Neuronal stem cell (in vitro differentiated cells): ENCODE data around the gene OR6T1. TPM values are rescaled to one million over a fixed set of nuclear protein-coding genes. Genes with fewer than 3 reads are reported as not detected.

ENCODE experiments used
- DNase-seq: peaks from one replicate; pipeline ENCODE4 v3.0.0-alpha.2; 2013; ENCODE audit warnings: low spot score
- H2AFZ ChIP-seq: one replicate; pipeline ENCODE4 v1.6.1; 2013; ENCODE audit warnings: mild to moderate bottlenecking, low read length, inconsistent platforms
- H2AK5ac ChIP-seq: 2 replicates; pipeline ENCODE4 v1.6.1; 2013; ENCODE audit warnings: low read depth, mild to moderate bottlenecking, inconsistent platforms, low read length, moderate library complexity, mixed read lengths
- H2BK120ac ChIP-seq: 2 replicates; pipeline ENCODE4 v1.6.1; 2013; ENCODE audit warnings: low read depth, mild to moderate bottlenecking, inconsistent platforms, low read length, moderate library complexity, mixed read lengths
- H2BK12ac ChIP-seq: one replicate; pipeline ENCODE4 v1.6.1; 2013; ENCODE audit warnings: low read length, inconsistent platforms
- H2BK15ac ChIP-seq: 2 replicates; pipeline ENCODE4 v1.6.1; 2013; ENCODE audit warnings: mild to moderate bottlenecking, low read length, inconsistent platforms, mixed read lengths
- H2BK5ac ChIP-seq: one replicate; pipeline ENCODE4 v1.6.1; 2013; ENCODE audit warnings: inconsistent platforms, mild to moderate bottlenecking, low read length, moderate library complexity
- H3K14ac ChIP-seq: one replicate; pipeline ENCODE4 v1.6.1; 2013; ENCODE audit warnings: low read length, inconsistent platforms
- H3K18ac ChIP-seq: 2 replicates; pipeline ENCODE4 v1.6.1; 2013; ENCODE audit warnings: low read length, inconsistent platforms
- H3K23ac ChIP-seq: 2 replicates; pipeline ENCODE4 v1.6.1; 2013; ENCODE audit warnings: low read depth, mild to moderate bottlenecking, mixed read lengths, low read length, inconsistent platforms; ENCODE audit not compliant: poor library complexity
- H3K27ac ChIP-seq: replicated peaks from 3 replicates; pipeline ENCODE4 v1.5.1; 2013; ENCODE audit warnings: low read length, inconsistent platforms
- H3K27me3 ChIP-seq, 3 experiments: 2 replicates each; pipeline ENCODE4 v1.6.1; 2013; ENCODE audit warnings: low read length in 3 of 3, mild to moderate bottlenecking in 2 of 3, inconsistent platforms in 1 of 3, low read depth in 1 of 3, mixed read lengths in 1 of 3, moderate library complexity in 1 of 3; ENCODE audit not compliant: control insufficient read depth in 3 of 3, insufficient read depth in 3 of 3
- H3K36me3 ChIP-seq, 2 donors: replicated peaks in 1 of 2; 2 replicates each; pipeline ENCODE4 v1.6.1; 2013; ENCODE audit warnings: low read length in 2 of 2; ENCODE audit not compliant: control insufficient read depth in 2 of 2, insufficient read depth in 2 of 2
- H3K4ac ChIP-seq: 2 replicates; pipeline ENCODE4 v1.6.1; 2013; ENCODE audit warnings: inconsistent platforms, mild to moderate bottlenecking, low read length, moderate library complexity
- H3K4me1 ChIP-seq, 2 donors: 1 replicate in 1 of 2; 2 replicates in 1 of 2; pipeline ENCODE4 v1.6.1; 2013; ENCODE audit warnings: low read length in 2 of 2, low read depth in 1 of 2; ENCODE audit not compliant: control insufficient read depth in 2 of 2, insufficient read depth in 1 of 2
- H3K4me2 ChIP-seq: one replicate; pipeline ENCODE4 v1.6.1; 2013; ENCODE audit warnings: mild to moderate bottlenecking, low read length, inconsistent platforms; ENCODE audit not compliant: insufficient read depth, poor library complexity, severe bottlenecking
- H3K4me3 ChIP-seq, 2 donors: 2 replicates each; pipeline ENCODE4 v1.5.1; 2013; ENCODE audit warnings: low read length in 2 of 2, mild to moderate bottlenecking in 2 of 2, inconsistent platforms in 1 of 2, moderate library complexity in 1 of 2
- H3K79me1 ChIP-seq: one replicate; pipeline ENCODE4 v1.6.1; 2013; ENCODE audit warnings: low read depth, mild to moderate bottlenecking, inconsistent platforms, low read length, moderate library complexity
- H3K9ac ChIP-seq: one replicate; pipeline ENCODE4 v1.6.1; 2013; ENCODE audit warnings: mild to moderate bottlenecking, low read depth, low read length, inconsistent platforms; ENCODE audit not compliant: poor library complexity
- H3K9me3 ChIP-seq, 2 donors: replicated peaks in 1 of 2; 2 replicates each; pipeline versions ENCODE3 to v1.6.1; 2013; ENCODE audit warnings: low read length in 2 of 2, mild to moderate bottlenecking in 2 of 2, inconsistent platforms in 1 of 2, low read depth in 1 of 2, mixed read lengths in 1 of 2, moderate library complexity in 1 of 2; ENCODE audit not compliant: control insufficient read depth in 2 of 2, insufficient read depth in 1 of 2
- H4K8ac ChIP-seq: one replicate; pipeline ENCODE4 v1.6.1; 2013; ENCODE audit warnings: low read depth, mild to moderate bottlenecking, inconsistent platforms, low read length, moderate library complexity
- H4K91ac ChIP-seq: one replicate; pipeline ENCODE4 v1.6.1; 2013; ENCODE audit warnings: low read length, low read depth, mild to moderate bottlenecking, inconsistent platforms; ENCODE audit not compliant: poor library complexity
- WGBS, 2 donors: extraction: QIAGEN DNeasy Blood & Tissue Kit; methylation state at CpG; one replicate each; pipeline ENCODE4 v1.1.7; 2013; ENCODE audit warnings: missing lambda C conversion rate in 2 of 2, mixed read lengths in 1 of 2; ENCODE audit not compliant: insufficient read length in 2 of 2, insufficient replicate concordance in 1 of 2; ENCODE audit errors: extremely low coverage in 2 of 2; 5-methylcytosine and 5-hydroxymethylcytosine counted together
- polyA plus RNA-seq, 2 experiments: library from polyadenylated mRNA; stranded (reverse); fragments of 200-250 nt; gene quantifications; one replicate each; pipeline ENCODE4 v1.2.3, GENCODE V29; 2013

The OR6T1 gene, protein sequence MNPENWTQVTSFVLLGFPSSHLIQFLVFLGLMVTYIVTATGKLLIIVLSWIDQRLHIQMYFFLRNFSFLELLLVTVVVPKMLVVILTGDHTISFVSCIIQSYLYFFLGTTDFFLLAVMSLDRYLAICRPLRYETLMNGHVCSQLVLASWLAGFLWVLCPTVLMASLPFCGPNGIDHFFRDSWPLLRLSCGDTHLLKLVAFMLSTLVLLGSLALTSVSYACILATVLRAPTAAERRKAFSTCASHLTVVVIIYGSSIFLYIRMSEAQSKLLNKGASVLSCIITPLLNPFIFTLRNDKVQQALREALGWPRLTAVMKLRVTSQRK
- not detected for polyA plus RNA-seq (2013, experiment 1 of 2)
- polyA plus RNA-seq (2013, experiment 2 of 2): not detected

DNA sequence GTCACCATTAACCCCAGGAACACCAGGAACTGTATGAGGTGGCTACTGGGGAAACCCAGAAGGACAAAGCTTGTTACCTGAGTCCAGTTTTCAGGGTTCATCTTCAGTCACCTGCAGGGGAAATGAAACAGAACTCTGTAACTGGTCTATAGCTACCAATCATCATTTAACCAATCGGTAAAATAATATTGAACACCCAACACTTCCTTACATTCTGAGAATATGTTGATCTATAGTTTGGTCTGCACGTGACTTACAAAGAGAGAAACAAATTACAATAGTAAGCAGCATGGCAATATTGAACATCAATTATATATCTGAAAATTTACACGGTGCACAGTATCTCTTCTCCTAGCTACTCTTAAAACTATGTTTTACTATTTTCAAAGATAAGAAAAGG lies at the start of gene OR6T1:
Gene OR6T1, minus strand, starts transcription at position 101 of the 400 bp plus-strand sequence. Its CDS starts 0 bp downstream, at position 101.
- no peak within 1 kb of the TSS for H3K18ac ChIP-seq
- no peak within 1 kb of the TSS for H3K4me2 ChIP-seq
- H3K14ac ChIP-seq: no peak within 1 kb of the TSS
- H2BK12ac ChIP-seq: no peak within 1 kb of the TSS
- H3K27ac ChIP-seq: no peak within 1 kb of the TSS
- H3K4ac ChIP-seq: no peak within 1 kb of the TSS
- no peak within 1 kb of the TSS for H2BK5ac ChIP-seq
- H3K9me3 ChIP-seq: no peaks in the 10 kb centered on the region
- no peaks in the 10 kb centered on the region for H3K79me1 ChIP-seq
- no peak within 1 kb of the TSS for H2AK5ac ChIP-seq
- H3K4me1 ChIP-seq: no peaks in the 10 kb centered on the region
- H3K4me3 ChIP-seq: no peak within 1 kb of the TSS
- H3K9ac ChIP-seq: no peak within 1 kb of the TSS
- WGBS, 2 donors: no CpG with 5 or more reads among the region's 3 CpGs
- no peak within 1 kb of the TSS for H4K8ac ChIP-seq
- no peak for DNase-seq
- H3K27me3 ChIP-seq: no peaks in the 10 kb centered on the region
- H3K23ac ChIP-seq: no peak within 1 kb of the TSS
- no peak within 1 kb of the TSS for H2BK15ac ChIP-seq
- H3K36me3 ChIP-seq: no peaks in the 10 kb centered on the region
- no peak within 1 kb of the TSS for H4K91ac ChIP-seq
- no peak within 1 kb of the TSS for H2AFZ ChIP-seq
- H2BK120ac ChIP-seq: no peak within 1 kb of the TSS

- no peak overlapping the region for H4K8ac ChIP-seq
- no peaks in the 10 kb centered on the region for H3K27me3 ChIP-seq
- no peak overlapping the region for H3K18ac ChIP-seq
- H3K9ac ChIP-seq: no peak overlapping the region
- H4K91ac ChIP-seq: no peak overlapping the region
- no peaks in the 10 kb centered on the region for H3K36me3 ChIP-seq
- no peak overlapping the region for H2BK15ac ChIP-seq
- peak overlapping the region; percentile 2 for H2BK5ac ChIP-seq
- H3K9me3 ChIP-seq: no peaks in the 10 kb centered on the region
- H3K27ac ChIP-seq: no peak overlapping the region
- H2BK12ac ChIP-seq: no peak overlapping the region
- H3K79me1 ChIP-seq: no peaks in the 10 kb centered on the region
- no peak overlapping the region for H3K14ac ChIP-seq
- no peak for DNase-seq
- H2AFZ ChIP-seq: no peak overlapping the region
- H3K4me2 ChIP-seq: no peak overlapping the region
- no peak overlapping the region for H3K23ac ChIP-seq
- H3K4ac ChIP-seq: no peak overlapping the region
- no CpG with 5 or more reads among the region's 5 CpGs for WGBS, 2 donors
- H2BK120ac ChIP-seq: no peak overlapping the region
- no peak overlapping the region for H2AK5ac ChIP-seq
- peaks cover 0 to 5% of the 10 kb centered on the region in 2 donors for H3K4me1 ChIP-seq
- H3K4me3 ChIP-seq: no peak overlapping the region
These were observed 35.7 kb upstream of the OR6T1 start for GRCh38 chr11:123979311-123979710.

DNA sequence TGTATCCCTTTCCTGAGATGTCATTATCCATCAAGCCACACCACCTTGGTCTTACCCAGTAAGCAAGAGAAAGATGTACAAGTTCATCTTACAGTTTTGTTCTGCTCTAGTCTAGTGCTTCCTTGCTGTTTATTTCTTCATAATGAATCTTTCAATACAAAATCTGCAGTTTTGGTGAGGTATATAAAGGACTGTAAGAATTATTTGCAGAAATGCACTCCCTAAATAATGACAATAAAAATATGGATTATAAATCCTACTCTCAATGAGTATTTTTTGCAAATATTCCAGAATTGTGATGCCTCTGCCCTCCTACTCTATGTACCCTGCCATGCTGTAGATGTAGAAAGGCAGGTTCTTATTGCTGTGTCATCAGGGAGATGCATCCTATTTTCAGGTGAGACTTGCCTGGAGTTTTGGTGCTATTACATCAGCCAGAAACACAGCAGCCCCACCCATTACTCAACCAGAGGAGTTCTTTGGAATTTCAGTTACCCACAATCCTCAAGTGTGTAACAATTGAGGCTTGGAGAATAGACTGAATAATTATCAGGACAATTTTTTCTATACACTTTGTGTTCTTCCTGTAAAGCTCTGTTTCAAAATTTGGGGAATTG lies 34.2 kb upstream of the OR6T1 start, which contains the start of gene OR10S1:
Gene OR10S1, minus strand, starts transcription at position 51 of the 617 bp plus-strand sequence. CDS start 117 bp downstream, outside the sequence.
- Histone ChIP-seq H3K9me3 (no peaks in the 10 kb centered on the region), H3K9ac (peak within 1 kb of the TSS; percentile 66)

More for the DNA sequence above, 34.2 kb upstream of the OR6T1 start, which contains the start of gene OR10S1:
- Histone ChIP-seq H3K14ac (peak within 1 kb of the TSS; percentile 87), H3K79me1 (no peaks in the 10 kb centered on the region), H2BK15ac (peak within 1 kb of the TSS; percentile 97), H3K4ac (peak within 1 kb of the TSS; percentile 1), H3K27ac (no peak within 1 kb of the TSS), H4K91ac (no peak within 1 kb of the TSS), H3K36me3 (no peaks in the 10 kb centered on the region), H2AK5ac (peak within 1 kb of the TSS; percentile 58), H2BK12ac (peak within 1 kb of the TSS; percentile 67), H2BK5ac (no peak within 1 kb of the TSS), H3K4me1 (peaks cover 0 to 5% of the 10 kb centered on the region in 2 donors), H3K4me2 (no peak within 1 kb of the TSS), H2BK120ac (no peak within 1 kb of the TSS), H3K23ac (peak within 1 kb of the TSS; percentile 58), H3K4me3 (peak within 1 kb of the TSS in 1 of 2 donors; percentile 5), H4K8ac (no peak within 1 kb of the TSS), H2AFZ (no peak within 1 kb of the TSS), H3K27me3 (no peaks in the 10 kb centered on the region), H3K18ac (peak within 1 kb of the TSS; percentile 90)
- no peak for DNase-seq
